GM12892 (cell line): ENCODE results near the gene ST3GAL3.

Source experiments
- POLR2A ChIP-seq: IDR thresholded peaks from 2 replicates; pipeline ENCODE4 v1.6.1; 2011; ENCODE audit warnings: low read depth, low read length, control low read depth
- POLR2AphosphoS5 ChIP-seq: IDR thresholded peaks from 2 replicates; pipeline ENCODE4 v1.6.1; 2011; ENCODE audit warnings: low read depth, low read length, control low read depth
- TAF1 ChIP-seq: IDR thresholded peaks from 2 replicates; pipeline ENCODE4 v1.6.1; 2011; ENCODE audit warnings: low read depth, mild to moderate bottlenecking, control low read depth, low read length, borderline replicate concordance

DNA sequence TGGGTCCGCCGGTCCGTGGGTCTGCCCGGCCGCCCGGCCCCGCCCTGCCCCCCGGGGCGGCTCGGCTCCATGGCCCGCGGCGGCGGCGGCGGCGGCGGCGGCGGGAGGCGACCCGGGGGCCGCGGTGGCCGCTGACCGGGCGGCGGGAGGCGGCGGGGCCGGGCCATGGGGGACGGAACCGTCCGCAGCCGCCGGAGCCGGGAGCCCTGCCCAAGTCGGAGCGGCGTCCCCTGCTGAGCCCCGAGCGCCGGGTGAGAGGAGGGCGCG lies 271.9 kb downstream of the ST3GAL3 start:
- TF ChIP-seq POLR2A: no peak
- TF ChIP-seq POLR2AphosphoS5: no peak
- TF ChIP-seq TAF1: no peak
